NOMO-1 (cell line): ENCODE data around the gene RBM44.

Source experiments
- DNase-seq, 2 experiments: peaks; one replicate each; lab custom pipeline; 2025; ENCODE audit not compliant: unreplicated experiment in 2 of 2; lab: John Stamatoyannopoulos, UW

RBM44 gene

GRCh38 chr2:237869343-237870102, 70.9 kb downstream of the RBM44 start:
- DNase-seq, result no peak

GRCh38 chr2:237870126-237870525, 71.5 kb downstream of the RBM44 start:
- no peak for DNase-seq

DNA sequence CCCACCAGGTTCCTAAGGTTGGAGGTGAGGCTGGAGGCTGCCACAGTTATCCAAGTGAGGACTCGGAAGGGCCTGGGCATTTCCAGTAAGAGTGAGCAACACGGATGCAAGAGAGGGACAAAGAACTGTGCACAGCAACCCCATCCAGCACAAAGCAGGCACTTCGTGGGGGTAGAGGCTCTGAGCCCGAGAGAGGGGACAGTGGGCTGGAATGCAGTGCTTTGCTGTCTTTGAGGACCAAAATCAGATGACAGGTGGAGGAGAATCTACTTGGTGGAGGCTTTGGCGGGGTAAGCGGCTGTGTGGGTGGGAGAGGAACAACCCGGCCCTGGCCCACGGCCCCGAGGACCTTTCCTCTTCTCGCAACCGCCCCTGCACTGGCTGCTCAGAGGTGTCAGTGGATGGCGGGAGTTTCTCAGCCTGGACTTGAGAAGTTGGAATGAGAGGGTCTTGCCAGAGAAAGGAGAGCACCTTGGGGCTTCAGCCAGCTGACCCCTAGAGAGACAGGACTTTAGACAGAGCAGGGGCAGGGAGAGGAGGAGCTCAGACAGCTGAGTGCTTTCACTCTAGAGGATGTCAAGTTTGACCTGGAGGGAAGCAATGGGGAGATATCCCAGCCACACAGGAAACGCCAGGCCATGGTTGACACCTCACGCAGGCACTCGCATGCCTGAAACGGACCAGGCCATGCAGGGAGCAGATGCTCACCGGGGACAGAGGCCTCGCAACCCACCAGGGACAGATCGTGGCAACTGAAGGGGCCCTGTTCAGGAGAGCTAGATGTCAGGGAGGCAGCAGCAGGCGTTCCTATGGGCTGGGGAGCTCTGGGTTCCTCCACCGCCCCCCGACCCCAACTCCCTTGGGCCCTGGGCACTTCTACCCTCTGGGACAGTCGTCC, 72.4 kb downstream of the RBM44 start:
- no peak for DNase-seq

GRCh38 chr2:237872178-237872887, 73.8 kb downstream of the RBM44 start:
- no peak for DNase-seq

DNA sequence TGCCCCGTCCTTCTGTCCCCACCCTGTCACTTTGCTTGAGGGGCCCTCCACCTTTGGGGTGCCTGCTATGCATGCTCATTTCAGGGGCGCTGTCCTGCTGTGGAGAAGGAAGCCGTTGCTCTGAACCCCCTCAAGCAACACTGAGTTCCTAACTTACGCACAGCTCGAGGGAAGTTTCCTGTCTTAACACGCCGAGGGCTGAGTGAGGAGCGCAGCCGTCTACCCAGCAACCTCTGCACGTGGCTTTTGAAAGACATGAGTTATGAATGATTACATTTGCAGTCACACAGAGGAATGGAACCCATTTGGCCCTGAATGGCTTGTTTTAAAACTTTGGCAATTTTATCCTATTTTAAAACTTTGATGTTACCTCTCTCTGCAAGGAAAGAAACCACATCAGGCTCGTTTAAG, 74.8 kb downstream of the RBM44 start:
- no peak for DNase-seq

- DNase-seq, result no peak
Observed at GRCh38 chr2:237873897-237874551, 75.4 kb downstream of the RBM44 start.

GRCh38 chr2:237874585-237875161, 76.1 kb downstream of the RBM44 start:
- DNase-seq, result no peak

GRCh38 chr2:237875256-237876060, 76.9 kb downstream of the RBM44 start:
- no peak for DNase-seq

- DNase-seq, result no peak
Observed at GRCh38 chr2:237876061-237876526, 77.5 kb downstream of the RBM44 start.

GRCh38 chr2:237876532-237876931, 78.0 kb downstream of the RBM44 start:
- no peak for DNase-seq

DNA sequence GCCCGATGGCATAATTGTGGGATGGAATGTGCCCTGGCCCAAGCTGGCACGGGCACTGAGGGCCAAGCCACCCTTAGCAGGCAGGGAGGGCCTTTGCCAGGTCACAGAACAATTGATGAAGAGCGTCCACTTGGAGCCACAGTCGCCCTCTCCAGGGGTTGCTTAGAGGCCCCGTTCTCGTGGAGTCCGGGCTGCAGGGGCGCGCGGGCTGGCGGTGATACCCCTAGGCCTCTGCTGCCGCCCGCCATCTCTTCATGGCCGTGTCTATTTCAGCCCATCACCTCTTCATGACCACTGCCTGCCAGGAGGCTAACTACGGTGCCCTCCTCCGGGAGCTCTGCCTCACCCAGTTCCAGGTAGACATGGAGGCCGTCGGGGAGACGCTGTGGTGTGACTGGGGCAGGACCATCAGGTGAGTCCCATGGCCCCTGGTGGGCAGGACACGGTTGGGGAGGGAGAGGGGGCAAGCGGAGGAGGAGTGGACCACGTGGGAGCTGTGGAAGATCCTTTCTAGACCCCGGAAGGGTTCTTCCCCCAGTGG, 78.4 kb downstream of the RBM44 start:
- no peak for DNase-seq

DNA sequence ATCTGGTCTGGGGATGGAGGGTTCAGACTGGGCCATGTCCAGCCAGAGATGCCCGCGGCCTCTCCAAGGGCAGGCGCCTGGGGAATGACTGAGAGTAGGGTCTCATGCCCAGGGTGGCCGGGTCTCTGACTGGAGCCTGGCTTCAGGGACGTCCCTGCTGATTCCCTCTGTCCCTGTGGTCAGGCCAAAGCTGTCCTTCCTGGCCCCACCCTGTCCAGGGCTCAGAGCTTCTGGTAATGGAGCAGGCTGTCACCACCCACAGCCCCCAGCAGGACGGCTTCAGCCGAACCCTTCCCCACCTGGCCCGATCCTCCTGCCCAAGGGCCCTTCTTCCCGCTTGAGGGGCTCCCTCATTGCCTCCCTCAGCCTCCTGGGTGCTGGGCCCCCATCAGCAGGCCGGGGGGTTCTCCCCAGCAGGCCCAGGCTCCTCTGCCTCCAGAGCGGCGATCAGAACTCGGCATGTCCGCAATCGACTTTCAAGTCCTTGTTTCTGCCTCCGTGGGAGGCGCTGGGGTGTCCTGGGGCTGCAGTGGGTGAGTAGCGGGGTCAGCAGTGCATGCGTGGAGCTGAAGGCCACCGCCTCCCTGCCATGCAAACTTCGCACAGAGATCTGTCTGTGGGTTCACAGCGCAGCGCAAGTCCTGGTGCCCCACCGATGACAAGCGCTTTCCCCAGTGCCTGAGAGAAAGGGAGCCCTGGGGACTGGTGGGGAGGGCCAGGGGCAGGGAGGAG, 79.2 kb downstream of the RBM44 start:
- no peak for DNase-seq

GRCh38 chr2:237878321-237879057, 79.9 kb downstream of the RBM44 start:
- DNase-seq, result no peak

GRCh38 chr2:237879058-237879430, 80.5 kb downstream of the RBM44 start:
- no peak for DNase-seq

DNA sequence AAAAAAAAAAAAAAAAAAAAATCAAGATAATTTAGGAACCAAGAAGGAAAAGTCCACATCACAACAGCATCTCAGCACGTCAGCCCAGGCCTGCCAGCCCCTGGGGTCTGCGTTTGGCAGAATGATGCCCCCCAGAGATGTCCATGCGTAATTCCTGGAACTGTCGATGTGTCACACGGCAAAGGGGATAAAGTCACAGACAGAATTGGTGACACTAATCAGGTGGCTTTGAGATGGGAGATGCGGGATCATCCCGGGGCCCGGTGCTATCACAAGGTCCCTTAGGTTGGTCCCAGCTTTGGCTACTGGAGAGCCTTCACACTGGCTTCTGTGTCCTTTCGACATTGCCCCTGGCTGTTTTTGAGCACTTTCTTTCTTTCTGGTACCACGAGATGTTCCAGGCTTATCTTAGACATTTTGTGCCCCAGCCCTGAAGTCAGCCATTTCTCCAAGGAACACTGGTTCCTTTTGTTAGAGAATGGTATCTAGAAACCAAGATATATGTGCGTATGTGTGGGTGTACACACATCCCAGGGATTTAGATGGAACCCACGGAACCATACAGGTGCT, 81.5 kb downstream of the RBM44 start:
- DNase-seq, result no peak

GRCh38 chr2:237882510-237883481, 84.2 kb downstream of the RBM44 start:
- DNase-seq, result no peak
